Stimulated activated CD8-positive, alpha-beta memory T cell treated with anti-CD3 and anti-CD28 coated beads, Interleukin-7, amount 100 ng/mL, for 24 hours (primary cell): ENCODE results near the gene NTM.

ENCODE experiments used
- DNase-seq: peaks from one replicate; pipeline ENCODE4 v3.0.0-alpha.2; 2020; ENCODE audit warnings: low read depth

The NTM gene

DNA sequence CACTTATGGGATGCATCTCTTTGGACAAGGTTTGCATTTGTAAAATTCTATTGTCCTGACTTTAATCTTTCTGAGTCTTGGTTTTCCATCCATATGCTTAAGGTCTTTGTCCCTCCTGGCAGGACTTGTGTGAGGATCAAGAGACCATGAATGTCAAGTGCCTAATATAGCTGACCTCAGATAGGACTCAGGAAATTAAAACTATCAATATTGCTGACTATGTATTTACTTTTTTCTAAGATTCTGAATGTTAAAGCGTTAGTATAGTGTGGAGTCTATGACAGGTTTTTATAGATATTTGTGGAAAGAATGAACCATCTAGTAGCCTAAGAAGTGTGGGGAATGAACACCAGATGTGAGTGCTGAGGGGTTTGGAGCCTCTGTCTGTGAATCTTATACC is 637.8 kb downstream of the NTM start:
- no peak for DNase-seq

DNA sequence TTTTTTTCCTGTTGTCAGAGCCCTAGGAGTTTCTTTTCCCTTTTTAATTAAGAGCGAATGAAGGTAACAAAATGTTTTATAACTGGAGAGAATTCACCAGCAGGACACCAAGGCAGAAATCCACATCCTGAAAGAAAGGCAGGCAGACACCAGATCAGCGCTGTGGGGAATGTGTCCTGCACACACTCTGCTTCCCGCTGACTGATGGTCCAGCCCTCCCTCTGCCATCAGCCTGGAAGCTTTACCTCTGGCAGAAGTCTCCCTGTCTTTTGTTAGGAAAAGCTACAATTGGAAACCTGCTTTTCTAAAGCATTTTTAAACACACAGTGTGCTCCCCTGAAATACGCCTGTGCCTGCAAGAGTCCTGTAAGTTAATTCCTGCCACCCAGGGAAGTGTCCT is 638.5 kb downstream of the NTM start:
- no peak for DNase-seq

DNA sequence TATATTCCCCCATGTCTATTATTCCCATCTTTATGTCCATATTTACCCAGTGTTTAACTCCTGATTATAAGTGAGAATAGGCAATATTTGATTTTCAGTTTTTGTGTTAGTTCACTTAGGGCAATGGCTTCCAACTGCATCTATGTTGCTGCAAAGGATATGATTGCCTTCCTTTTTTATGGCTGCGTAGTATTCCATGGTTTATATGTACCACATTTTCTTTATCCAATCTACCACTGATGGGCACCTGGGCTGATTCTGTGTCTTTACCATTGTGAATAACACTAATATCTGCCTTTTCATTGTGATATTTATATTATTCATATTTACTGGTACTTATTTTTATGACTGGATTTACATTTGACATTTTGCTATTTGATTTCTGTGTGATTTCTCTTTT is 649.6 kb downstream of the NTM start:
- no peak for DNase-seq

DNA sequence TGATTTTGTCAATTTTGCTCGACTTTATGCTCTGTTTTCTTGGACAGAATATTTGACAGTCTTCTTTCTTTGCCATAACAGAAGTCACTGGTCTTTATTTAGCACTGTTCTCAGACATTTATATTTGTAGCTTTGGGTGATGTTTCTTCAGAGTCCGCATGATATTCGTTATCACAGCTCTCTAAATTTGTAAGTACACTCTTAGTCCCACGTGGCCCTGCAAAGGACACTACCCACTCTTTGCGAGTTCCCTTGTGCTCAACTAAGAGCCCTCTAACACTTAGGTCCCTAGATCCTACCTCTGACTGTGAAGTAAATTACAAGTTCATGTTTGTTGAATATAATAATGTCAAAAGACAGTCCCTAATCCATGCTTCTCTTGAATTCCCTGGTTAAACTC is 651.9 kb downstream of the NTM start:
- DNase-seq: no peak

DNA sequence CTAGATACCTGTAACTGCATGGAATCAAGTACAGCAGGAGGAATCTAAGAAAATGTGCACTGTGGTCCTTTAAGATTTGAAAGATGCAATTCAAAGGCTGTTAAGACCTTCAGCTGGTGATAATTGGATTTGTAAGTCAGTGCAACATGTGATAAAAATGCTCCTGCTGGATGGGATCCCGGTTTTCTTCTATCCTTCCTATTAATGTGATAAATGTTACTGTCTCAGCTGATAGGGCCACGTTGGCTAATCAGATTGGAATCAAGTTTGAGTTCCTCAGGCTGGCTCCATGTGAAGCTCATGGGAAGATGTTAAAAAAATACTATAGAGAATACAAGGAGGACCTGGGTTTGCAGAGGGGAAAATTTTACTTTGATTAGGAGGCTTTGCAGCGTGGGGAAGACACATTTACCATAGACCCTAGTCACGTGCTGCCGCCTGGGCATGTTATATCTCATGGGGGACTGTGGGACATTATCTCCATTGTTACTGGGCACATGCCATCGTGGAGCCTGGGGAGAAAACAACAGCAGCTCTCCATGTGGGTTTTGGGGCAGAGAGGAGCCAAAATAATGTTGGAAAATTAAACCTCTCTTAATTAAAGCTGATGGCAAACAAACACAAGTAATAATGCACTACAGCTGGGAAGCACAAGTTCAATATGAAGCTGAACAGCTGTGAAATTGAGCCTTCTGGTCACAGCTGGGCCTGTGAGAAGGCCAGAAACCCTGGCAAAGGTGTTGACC is 652.5 kb downstream of the NTM start:
- no peak for DNase-seq

DNA sequence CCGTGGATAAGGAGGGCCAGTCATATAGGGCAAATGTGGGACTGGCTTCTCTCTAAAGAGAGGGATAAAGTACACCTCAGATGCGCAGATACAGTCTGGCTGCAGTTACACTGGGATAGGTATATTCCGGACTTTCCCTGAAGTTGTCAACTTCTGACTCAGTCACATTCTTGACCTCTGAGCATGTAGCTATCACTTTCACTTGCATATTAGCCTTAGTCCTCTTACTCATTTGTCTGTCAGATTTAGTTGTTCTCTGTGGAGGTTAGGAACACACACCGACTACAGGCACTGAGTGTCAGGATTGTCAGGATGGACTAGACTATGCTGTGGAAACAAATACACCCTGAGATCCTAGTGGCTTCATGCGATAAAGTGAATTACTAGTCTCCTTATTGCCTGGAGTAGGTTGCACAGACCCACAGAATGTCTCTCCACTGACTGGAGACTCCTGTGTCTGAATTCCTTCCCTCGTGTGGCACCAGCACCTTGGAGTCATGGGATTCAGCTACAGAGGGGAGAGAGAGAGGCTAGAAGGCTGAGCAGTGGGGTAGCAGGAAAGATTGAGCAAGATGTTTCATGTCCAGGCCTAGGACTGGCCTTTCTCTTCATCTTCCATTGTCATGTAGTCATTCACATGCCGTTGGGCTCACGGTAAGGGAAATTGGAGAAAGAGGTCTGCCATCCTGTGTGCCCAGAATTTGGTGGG is 654.3 kb downstream of the NTM start:
- DNase-seq: no peak

DNA sequence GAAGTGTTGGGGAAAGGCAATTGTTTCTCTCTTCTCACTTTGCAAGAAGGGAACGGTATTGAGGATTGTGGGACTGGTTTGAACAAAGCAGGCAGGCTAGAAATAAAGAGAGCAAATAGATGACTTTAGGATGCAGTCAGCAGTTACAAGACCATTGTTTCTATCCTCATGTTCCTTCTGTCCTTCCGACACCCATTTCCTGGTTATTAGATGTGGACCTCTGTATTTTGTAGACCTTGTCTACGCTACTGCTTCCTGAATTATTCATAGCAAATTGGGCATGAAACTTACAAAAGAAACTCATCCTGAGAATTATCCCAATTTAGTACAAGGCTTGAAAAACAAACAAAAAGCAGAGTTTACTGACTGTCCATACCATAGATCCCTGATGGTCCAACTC is 656.3 kb downstream of the NTM start:
- DNase-seq: no peak

DNA sequence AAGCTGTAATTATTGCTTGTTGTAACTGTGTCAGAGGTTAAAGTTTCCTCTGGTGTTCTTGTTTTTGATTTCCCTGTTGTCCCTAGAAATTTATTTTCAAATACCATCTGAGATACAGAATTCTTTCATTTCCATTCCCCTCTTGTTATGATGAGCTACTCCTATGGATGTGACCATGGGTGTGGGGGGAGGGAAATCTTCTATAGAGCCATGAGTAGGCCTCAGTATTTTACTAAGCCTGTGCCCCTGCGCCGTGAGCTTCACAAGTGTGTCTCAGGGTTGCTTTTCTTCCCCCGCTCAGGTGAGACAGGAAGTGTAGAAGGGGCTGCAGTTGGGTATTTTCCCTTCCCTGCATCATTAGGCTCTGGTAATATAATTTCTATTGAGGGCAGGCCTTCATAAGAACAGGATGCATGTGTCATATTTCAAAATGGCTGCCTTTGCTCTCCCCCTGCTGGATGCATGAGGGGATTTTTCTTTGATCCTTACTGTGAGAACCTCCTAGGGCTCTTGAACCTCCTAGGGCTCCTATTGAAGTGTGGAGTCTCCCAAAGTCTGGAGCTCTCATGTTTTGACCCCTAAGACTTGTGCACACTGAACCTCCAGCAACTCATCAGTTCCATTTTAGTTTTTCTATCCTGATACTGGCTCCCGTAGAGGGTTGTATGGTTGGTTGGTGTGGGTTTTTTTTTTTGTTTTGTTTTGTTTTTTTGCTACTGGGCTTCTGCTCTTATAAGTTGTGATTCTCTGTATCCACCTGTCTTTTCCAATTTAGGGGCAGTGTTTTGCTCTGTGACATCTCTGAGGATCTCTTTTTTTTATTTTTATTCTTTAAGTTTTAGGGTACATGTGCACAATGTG is 658.2 kb downstream of the NTM start:
- no peak for DNase-seq

DNA sequence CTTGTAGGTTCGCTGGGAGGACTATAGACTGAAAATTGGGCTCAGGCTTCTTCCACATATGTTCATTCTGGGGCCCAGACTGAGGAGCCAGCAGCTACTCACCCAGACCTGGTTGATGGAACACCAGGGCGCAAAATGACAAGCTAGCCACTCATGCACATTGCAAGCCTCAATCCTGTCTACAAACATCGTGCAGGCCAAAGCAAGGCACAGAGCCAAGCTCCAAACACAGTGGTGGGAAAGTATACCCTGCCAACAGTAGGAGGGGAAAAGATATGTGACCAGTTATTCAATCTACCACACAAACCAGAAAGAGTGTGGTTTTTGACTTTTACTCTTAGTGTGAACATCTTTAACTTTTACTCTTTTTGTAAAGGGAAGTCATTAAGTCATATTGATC is 660.5 kb downstream of the NTM start:
- DNase-seq: no peak

DNA sequence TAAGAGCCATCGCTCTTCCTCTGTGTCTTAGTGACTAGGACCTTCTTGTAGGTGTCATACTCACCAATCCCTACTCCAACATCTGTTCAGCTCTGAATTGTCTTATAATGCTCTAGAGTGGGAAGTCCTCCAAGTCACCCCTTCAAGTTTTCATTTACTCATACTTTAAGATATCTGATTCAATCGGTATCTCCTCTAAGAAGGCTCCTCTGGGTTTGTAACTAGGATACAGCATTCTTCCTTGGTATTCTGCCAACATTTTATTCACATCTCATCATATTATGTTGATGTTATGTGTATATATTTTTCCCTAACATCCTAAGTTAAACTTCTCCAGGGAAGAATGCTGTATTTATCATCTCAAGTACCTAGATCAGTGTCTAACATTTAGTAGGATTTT is 662.1 kb downstream of the NTM start:
- DNase-seq: no peak

DNA sequence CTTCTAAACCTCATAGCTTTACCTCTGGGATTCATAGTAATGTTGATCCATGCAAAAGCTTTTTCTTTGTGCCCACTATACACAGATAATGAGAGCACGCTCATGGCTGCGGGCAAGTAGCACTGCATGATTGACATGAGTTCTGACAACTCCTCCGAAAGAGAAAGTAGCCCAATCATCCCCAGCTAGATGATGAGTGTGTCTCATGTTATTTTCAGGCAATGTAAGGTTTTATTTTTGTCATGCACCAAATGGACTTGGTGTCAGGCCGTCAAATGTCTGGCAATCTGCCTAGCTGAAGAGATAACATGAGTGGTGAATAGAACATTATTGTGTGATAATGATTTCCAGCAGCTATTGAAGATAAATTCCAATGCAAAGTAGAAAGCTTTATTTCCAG is 662.6 kb downstream of the NTM start:
- DNase-seq: no peak

DNA sequence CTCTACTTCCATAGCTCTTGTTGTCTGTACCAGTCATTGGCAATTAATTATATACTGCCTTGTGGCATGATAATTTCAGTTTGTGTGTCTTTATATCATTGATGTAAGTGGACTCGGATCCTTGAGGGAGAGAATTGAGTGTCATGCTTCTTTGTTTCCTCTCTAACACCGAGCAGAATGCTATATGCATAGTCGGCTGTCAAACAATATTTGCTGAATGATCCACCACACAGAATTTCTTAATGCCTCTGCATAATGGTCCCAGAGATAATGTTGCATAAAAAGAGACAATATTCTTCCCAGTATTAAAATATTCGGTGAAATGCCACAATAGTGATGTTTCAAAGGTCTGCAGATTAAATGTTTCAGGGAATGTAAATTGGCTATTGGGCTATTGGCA is 664.8 kb downstream of the NTM start:
- no peak for DNase-seq

DNA sequence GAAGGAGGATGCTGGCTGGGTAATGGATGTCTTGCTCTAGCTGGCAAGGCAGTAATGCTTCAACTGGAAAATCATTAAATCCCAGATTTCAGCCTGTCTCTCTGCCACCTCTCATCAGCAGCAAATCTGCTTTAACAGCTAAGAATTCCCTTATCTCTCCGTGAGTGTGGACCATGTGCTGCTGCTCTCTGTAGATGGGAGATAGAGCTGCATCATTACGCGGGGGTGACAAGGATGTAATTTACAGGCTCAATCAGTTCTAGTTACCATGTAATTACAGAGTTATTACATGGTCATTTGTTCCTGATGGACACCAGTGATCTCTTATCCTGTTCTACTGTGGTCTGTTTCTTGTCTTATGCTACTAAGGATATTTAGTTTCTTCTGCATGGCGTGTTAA is 665.4 kb downstream of the NTM start:
- no peak for DNase-seq

DNA sequence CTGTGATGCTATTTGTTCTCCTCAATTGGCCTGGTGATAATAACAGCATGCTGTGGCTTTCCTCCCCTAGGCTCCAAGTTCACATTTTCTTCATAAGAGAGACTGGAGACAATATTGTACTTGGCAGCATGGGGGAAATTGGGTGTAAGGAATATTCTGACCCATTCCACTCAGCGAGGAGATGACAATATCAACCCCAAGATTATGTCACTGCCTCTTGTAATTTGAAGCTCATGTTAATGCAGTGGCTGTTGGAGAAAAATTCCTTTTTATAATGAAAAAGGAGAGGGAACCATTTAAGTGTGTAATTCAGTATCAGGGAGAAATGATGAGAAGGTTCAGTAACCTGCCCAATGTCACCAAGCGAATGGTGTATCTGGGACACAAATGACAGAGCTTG is 665.8 kb downstream of the NTM start:
- DNase-seq: no peak

DNA sequence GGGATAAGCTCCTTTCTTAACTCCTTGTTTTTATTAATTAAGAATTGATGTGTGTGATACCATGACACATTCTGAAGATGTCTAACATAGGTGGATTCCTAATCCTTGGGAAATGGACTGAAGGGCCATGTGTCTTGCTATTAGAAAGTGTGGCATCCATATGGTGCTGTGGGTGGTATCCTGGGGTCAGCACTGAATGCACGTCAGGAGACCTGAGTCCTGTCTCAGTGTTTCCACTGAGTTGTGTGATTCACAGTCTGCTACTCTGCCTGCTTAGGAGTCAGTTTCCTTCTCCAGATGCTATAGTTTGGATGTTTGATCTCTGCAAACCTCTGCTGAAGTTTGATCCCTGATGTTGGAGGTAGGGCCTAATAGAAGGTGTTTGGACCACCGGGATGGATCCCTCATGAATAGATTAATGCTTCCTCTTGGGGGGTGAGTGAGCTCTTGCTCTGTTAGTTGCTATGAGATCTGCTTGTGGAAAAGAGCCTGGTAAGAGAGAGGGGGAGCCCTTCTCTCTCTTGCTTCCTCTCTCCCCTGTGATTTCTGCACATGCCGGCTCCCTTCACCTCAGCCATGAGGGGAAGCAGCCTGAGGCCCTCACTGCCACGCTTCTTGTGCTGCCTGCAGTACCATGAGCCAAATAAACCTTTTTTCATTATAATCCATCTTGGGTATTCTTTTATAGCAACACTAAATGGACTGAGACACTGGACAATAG is 666.5 kb downstream of the NTM start:
- DNase-seq: no peak

DNA sequence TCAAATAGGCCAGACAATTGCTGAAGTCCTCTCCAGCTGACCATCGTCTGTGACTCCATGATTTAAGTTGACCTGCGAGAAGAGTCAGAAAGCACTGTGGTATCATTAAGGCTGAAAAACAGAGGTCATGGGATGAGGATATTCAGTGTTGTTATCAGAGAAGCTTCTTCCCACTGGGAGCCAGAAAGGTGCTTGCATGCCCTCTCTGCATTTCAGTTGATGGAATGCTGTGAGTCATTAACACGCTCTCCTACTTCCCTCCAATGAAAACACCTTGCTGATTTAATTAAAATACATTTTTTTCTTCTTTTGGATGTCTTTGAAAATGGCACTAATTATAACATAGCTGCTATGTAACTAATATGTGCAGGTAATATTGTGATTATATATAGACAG is 667.0 kb downstream of the NTM start:
- no peak for DNase-seq

DNA sequence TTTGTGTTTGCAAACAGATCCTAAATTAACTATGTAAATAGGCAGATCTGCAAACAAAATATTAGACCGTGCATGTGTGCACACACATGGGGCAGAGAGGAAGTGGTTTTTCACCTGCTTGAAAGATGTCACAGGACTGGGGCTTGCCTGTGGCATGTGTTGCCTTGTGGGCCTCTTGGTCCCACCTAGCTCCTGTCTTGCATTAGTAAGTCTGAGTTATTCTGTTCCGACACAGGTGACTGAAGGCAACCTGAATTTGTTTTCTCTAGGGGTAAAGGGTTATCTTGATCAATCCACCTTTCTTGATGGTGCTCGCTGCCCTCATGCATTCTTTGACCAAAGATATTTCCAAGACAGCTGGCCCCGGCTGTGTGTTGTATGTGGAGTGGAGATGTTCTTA is 667.5 kb downstream of the NTM start:
- no peak for DNase-seq

DNA sequence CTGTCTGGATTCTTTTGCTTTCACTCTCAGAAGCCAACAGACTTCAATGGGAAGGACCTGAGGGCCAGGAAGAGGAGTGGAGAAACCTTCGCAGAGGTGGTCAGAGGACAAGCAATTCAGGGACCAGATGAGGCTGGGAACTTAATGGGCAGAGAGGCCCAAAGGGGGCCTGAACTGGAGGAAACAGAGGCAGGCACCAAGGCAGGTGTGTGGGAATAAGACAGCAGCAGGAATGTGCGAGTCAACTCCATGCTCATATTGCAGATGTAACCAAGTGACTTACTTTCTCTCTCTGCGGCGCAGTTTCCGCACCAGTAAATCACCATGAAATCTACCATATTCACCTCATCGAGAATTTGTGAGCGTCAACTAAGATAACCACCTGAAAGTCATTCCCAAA is 669.1 kb downstream of the NTM start:
- DNase-seq: no peak

DNA sequence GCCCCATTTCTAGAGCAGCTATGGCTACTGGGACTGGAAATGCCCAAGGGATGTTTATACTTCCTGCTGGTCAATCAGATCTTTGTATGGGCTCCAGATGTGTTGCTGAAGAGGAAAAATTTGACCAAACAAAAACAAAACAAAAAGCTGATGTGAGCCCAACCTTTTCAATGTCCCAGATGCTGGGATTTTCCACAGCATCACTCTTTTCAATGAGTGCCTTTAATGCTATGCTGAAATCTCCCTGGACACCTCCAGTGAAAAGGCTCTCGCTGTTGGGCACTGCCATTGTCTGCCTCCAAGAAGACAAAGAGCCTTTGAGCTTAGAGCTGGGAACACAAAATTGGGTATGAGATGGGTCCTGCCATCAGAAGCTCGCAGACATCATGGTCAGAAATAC is 671.9 kb downstream of the NTM start:
- DNase-seq: no peak

DNA sequence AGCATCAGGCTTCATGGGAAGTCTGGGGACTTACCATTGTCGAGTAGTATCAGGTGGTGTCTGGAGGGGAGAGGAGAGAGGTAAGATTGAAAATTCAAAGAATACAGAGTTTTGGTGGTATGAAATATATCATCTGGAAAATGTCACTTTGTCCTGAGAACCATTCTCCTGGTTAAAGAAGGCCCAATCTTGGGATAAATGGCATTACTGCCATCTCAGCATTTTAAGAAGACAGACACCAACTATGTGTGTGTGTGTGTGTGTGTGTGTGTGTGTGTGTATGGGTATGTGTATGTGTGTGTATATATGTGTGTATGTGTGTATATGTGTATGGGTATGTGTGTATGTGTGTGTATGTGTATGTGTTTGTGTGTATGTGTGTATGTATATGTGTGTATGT is 673.3 kb downstream of the NTM start:
- no peak for DNase-seq

DNA sequence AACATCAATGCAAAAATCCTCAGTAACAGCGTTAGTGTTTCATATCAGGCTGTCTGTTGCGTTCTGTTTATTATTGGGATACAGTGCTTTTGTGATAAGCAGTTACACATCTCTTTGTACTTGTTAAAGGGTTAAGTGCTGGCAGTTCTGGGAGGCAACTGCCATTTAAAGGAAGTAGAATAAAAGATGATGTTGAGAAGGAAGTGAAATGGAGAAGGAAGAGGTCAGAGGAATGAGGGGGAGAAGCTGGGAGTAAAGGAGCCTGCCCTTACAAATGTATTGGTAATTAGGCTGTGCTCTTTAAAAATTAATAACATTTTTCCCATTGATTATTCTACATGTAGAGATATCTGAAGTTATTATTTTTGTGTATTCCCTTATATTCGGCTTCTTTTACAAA is 674.7 kb downstream of the NTM start:
- DNase-seq: no peak

DNA sequence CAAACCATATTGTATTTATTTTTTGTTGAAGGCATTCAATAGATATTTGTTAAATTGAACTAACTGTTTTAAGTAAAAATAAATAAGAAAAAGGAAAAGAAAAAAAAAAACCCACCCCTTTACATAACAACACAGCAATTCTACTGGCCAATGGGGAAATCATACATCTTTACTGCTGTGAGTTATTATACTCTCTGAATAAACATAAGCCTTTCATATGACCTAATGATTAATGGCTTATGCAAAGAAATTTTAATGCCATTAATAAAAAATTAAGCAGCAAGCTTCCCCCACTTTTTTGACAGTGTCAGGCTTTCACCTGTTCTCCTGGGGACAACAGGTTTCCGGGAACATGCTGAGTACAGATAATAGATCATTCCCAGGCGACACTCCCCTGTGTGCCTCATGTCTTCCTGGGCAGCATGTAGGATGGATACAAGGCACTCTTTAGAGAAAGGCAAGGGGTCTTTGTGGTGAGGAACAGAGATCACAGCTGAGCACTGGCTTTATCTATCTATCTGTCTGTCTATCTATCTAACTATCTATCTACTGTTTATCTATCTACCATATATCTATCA is 676.0 kb downstream of the NTM start:
- DNase-seq: no peak
